HG03045 (cell line): ENCODE data around the gene KRT14.
"Not testable (repeated sequence)": the region's sequence is repeated elsewhere in the genome, so short reads cannot be mapped to it uniquely, and the experiment has no call there.

Experiments
- ATAC-seq: cut with Tn5 transposase; IDR thresholded peaks from one replicate; pipeline ENCODE4 v1.9.1; 2021; ENCODE audit warnings: mild to moderate bottlenecking, moderate library complexity; ENCODE audit not compliant: unreplicated experiment

KRT14 gene

GRCh38 chr17:41623184-41623861 lies 36.6 kb upstream of the KRT14 start:
- ATAC-seq, result not testable (repeated sequence)

GRCh38 chr17:41622340-41623183 lies 35.9 kb upstream of the KRT14 start:
- not testable (repeated sequence) for ATAC-seq

DNA sequence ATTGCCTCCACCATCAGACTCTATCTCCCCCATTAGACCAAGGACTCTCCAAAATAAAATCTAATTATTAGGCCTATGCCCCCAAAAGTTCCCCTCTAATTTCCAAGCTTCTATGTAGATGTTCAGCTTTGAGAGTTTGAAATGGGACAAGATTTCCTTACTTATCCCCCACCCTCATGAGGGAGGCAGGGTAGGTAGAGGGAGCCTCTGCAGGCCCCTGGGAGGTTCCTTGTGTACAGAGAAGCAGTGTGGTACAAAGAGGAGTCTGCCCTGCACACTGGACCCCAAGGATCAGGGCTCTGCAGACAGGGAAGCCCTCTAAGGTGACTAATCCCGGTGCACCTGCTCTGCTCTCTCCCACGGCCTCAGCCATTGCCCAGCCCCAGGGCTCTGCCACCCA lies 35.2 kb upstream of the KRT14 start:
- no peak for ATAC-seq

DNA sequence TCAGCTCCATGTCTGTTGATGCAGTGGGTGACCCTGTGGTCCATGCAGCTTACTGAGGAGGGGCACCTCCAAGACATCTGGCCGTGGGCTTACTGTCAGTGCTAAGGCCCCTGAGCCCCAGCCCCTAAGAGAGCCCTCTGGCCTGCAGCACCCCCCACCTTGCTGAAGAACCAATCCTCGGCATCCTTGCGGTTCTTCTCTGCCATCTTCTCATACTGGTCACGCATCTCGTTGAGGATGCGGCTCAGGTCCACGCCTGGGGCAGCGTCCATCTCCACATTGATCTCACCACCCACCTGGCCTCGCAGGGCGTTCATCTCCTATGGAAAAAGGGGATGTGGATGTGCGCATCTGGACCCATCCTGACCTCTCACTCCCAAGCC lies 34.7 kb upstream of the KRT14 start:
- not testable (repeated sequence) for ATAC-seq

DNA sequence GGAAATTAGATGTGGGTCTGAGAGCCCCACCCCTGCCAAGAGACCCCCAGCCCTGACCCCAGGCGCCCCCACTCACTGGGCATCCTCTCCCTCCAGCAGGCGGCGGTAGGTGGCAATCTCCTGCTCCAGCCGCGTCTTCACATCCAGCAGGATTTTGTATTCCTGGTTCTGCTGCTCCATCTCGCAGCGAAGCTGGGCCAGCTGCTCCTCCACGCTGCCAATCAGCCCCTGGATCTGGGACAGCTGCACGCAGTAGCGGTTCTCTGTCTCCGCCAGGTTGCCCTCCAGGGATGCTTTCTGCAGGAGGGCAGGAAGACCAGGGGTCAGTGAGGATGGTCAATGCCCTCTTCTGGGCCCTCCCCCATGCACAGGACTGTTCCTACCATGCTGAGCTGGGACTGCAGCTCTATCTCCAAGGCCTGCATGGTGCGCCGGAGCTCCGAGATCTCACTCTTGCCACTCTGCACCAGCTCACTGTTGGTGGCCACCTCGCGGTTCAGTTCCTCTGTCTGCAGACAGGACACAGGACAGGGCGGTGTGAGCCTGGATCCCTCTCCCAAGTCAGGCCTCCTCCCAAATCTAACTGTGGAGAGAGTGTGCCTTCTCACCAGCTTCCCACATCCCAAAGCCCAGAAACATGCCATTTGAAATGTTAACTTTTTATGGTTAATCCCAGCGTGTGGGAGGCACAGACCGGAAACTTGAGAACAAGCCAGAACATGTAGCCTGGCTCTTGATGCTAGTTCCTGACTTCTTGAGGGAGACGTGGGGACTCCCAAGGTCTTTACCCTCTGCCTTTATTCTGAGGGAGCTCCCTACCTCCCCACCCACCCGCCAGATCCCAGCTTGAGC lies 34.1 kb upstream of the KRT14 start:
- no peak for ATAC-seq

DNA sequence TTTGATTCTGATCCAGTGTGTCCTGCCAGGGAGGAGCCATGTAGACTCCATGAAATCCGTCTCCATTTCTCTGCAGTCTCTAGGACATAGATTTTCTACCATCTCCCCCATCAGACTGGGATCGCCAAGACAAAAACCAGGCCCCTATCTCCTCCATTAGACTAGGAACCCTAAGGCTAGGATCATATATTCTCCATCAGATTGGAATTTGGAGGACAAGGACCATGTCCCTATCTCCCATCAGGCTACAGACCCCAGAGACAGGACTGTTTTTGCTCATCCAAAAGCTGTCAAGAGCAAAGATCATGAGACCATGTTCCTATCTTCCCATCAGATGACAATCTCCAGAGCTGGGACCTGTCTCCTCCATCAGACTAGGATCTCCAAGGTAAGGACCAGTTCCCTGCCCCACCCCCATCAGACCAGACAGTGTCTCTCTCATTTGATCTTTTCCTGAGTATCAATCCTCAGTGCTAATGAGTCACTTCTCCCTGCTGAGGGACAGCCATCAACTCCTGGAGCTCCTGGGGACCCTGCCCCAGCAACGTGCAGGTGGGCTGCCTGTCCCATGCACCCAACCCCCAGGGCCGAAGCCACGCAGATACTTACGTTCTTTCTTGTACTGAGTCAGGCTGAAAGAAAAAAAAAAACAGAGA lies 33.4 kb upstream of the KRT14 start:
- not testable (repeated sequence) for ATAC-seq

DNA sequence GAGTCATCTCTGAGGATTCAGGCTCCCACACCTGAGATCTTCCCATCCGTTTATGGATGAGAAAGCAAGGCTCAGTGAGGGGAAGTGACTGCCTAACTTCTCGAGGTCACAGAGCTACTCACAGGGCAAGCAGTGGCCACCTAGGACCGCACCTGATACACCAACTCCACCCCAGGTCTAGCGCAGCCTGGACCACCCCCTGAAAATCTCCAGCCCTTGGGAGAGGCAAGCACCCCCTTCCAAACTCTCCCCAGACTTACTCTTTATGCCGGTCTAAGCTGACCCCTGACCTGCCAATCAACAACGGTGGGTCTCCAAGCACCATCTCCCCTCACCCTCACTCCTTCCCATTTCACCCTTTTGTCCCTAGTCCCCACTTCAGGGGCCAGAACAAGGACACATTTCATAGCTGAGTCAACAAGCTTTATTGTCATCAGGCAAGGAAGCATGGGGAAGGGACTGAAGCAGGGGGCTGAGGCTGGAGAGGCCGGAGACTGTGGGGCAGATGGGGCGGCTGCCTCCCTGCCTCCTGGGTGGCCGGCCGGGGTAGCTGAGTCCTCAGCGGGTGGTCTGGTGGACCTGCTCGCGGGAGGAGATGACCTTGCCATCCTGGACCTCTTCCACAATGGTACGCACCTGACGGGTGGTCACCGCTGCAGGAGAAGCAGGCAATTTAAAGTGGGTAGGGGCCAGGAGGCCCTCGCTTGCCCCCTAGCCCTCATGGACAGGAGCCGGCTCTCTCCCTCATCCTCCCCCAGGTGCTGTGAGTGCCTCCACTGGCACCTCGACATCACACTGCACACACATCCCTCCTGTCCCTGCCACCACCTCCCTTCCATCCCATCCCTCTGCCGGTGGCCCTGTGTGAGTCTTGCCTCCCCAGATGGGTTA lies 32.6 kb upstream of the KRT14 start:
- ATAC-seq, result no peak

- ATAC-seq, result no peak
These were observed 31.8 kb upstream of the KRT14 start for GRCh38 chr17:41618341-41619035.

GRCh38 chr17:41617698-41618097 lies 31.0 kb upstream of the KRT14 start:
- ATAC-seq, result no peak

DNA sequence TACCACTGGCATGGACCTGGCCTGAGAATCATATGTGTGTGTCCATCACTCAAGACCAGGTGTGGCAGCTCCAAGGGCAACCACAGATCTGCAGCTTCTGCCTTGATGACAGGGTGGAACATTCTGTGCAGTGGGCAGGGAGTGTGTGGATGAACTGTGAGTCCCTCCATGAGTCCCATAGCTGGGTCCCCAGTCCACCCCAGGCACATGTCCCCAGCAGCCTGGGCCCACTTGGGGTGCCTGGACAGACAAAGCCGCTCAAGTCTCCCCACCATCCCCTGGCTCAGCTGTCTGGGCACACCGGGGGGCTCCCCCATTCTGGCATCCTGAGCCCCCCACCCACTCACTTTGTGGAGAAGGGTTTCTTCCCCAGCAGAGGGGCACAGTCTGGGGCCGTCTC lies 30.4 kb upstream of the KRT14 start:
- ATAC-seq, result no peak

- not testable (repeated sequence) for ATAC-seq
These were observed 29.8 kb upstream of the KRT14 start for GRCh38 chr17:41616486-41616885.

DNA sequence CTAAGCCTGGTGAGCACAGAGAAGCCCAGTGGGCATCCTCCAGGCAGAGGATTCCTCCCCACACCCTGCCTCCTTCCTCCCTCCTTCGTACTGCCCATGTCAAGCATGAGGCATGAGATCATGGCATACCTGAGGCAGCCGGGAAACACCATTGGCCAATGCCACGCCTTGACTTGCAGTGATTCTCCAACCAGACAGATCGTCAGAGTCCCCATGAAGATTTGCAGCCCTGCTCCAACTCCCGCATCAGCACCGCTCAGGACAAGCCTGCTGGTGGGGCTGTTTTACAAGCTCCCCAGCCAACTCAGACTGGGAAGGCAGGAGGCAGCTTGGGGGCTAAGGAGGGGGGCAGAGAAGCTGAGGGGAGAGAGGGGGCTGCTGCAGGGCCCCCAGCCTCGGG lies 28.8 kb upstream of the KRT14 start:
- no peak for ATAC-seq

DNA sequence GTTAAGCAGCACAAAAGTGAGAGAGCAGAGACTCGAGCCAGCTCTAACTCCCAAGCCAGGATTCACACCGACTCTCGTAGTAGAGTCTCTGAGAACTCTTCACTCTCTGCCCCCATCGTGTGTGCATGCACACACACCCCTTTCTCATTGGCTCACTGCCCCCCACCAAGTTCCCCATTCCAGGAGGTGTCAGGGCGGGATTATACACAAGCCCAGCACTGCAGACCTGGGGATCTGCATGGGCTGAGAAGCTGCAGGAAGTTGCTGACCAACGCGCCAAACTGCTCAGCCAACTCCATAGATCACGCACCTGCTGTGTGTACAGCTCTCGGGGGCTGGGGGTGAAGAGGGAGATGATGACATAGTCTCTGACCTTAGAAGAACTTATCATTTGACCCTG lies 28.1 kb upstream of the KRT14 start:
- ATAC-seq, result not testable (repeated sequence)

- no peak for ATAC-seq
These were observed 27.4 kb upstream of the KRT14 start for GRCh38 chr17:41614098-41614497.

DNA sequence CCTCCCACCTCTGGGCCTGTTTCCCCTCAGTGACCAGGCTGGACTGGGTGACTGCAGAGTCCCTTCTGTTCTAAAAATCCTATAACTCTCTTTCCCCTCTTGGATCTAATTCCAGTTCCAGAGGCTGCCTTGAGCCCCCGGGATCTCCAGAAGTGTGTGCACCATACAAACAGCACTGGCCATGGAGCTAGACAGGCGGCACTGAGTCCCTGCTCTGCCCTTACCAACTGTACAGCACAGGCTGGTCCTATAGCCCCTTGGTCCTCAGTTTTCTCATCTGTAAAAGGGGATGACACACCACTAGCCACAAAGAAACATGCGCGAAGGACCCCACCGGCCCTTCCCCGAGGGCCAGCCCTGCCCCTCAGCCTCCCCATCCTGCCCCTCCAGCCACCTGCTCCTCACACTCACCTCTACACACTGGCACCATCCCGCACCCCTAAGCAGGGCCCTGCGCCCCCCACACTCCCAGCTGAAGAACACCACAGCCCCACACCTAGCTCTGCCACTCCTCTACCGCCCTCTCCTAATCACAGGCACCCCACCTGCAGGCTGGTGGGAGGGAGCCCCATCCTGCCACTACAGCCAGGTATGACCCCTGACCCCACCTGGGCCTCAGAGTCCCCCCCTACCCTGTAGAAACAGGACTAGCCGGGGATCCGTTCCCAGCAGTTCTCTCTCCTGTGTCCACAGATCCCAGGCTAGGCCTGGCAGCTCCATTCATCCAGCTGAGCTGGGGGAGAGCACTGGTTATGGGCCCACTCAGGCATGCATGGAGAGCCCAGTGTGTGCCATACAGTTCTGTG lies 26.8 kb upstream of the KRT14 start:
- ATAC-seq, result no peak

DNA sequence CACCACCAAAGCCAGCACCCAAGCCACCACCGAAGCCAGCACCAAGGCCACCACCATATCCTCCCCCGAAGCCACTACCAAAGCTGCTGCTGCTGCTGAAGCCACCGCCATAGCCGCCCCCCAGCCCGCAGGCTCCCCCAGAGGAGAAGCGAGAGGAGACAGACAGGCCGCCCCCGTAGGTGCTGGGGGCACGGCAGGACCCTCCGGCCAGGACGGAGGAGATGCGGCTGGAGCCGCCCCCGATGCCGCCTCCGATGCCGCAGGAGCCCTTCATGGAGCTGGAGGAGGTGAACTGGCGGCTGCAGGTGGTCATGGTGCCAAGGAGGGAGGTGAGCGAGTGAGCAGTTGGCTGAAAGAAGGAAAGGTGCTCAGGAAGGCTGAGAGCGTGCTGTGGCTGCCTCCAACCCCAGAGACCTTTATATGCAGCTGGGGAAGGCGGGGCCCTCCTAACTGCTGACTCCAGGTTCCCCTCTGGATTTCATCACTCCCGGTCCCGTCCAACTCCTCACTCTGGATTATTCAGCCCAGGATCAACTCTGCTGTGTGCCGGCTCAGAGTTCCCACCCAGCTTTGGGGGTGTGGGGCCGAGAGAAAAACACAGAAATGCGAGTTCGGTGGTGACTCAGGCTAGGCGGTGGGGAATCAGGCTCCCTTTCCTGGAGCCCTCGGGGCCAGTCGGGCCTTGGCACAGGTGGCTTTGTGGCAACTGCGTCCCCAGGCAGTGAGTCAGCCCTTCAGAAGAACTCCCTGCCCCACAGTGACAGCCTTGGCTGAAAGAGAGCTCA lies 25.9 kb upstream of the KRT14 start, which contains the start of gene KRT16:
Gene KRT16, minus strand, starts transcription at position 392 of the 785 bp plus-strand sequence. Its CDS starts 79 bp downstream, at position 313.
- not testable (repeated sequence) for ATAC-seq

- no peak for ATAC-seq
These were observed 24.4 kb upstream of the KRT14 start for GRCh38 chr17:41610965-41611640.
